H1 (cell line): Measurements from ENCODE around the gene TMEM151B. TPM values are rescaled to one million over a fixed set of nuclear protein-coding genes. Genes with fewer than 3 reads are reported as not detected.
A peak's percentile ranks its signal among the peaks of the same experiment; 100 is the strongest.

Source experiments
- CTCF ChIA-PET: fragments of 300-600 bp; sonication (Branson Sonifier 250); formaldehyde crosslinking; loops from one replicate; lab custom pipeline; 2021; ENCODE audit not compliant: partially characterized antibody; lab: Charles Lee
- POLR2A ChIA-PET: fragments of 300-600 bp; sonication (Branson Sonifier 250); formaldehyde crosslinking; loops from one replicate; lab custom pipeline; 2021; ENCODE audit warnings: inconsistent platforms; ENCODE audit not compliant: partially characterized antibody; lab: Charles Lee
- DNase-seq, 2 experiments: peaks; one replicate each; pipeline versions ENCODE4 v3.0.0 to v3.0.0-alpha.2; 2010 to 2022; ENCODE audit warnings: low spot score in 2 of 2, low read depth in 1 of 2, mixed read lengths in 1 of 2
- FAIRE-seq: peaks from 2 replicates; lab custom pipeline; 2011; peaks lifted over from hg19 to GRCh38; lab: Jason Lieb, UNC
- H2AFZ ChIP-seq: 2 replicates; pipeline ENCODE4 v1.8.1; 2012; ENCODE audit warnings: low read length, inconsistent platforms
- H2AK5ac ChIP-seq: 2 replicates; pipeline ENCODE4 v1.6.1; 2013; ENCODE audit warnings: low read depth, low read length
- H2BK120ac ChIP-seq: replicated peaks from 2 replicates; pipeline ENCODE3; 2013; ENCODE audit warnings: low read depth, low read length, inconsistent platforms
- H2BK12ac ChIP-seq: 2 replicates; pipeline ENCODE4 v1.6.1; 2013; ENCODE audit warnings: low read depth, low read length
- H2BK15ac ChIP-seq: 2 replicates; pipeline ENCODE4 v1.6.1; 2013; ENCODE audit warnings: low read length
- H2BK20ac ChIP-seq: 2 replicates; pipeline ENCODE4 v1.6.1; 2013; ENCODE audit warnings: low read length
- H2BK5ac ChIP-seq: 2 replicates; pipeline ENCODE4 v1.6.1; 2013; ENCODE audit warnings: low read depth, low read length
- H3K14ac ChIP-seq: 2 replicates; pipeline ENCODE4 v1.6.1; 2013; ENCODE audit warnings: inconsistent platforms; ENCODE audit not compliant: insufficient read length
- H3K18ac ChIP-seq: 2 replicates; pipeline ENCODE4 v1.6.1; 2013; ENCODE audit warnings: low read length; ENCODE audit errors: extremely low read depth
- H3K23ac ChIP-seq: 2 replicates; pipeline ENCODE4 v1.6.1; 2013; ENCODE audit warnings: inconsistent platforms; ENCODE audit not compliant: insufficient read length
- H3K23me2 ChIP-seq: 2 replicates; pipeline ENCODE4 v1.6.1; 2013; ENCODE audit warnings: low read depth, low read length
- H3K27ac ChIP-seq: 2 replicates; pipeline ENCODE4 v1.6.1; 2011; ENCODE audit warnings: low read depth, low read length, inconsistent platforms
- H3K27me3 ChIP-seq, 4 experiments: replicated peaks in 1 of 4; 1 replicate in 1 of 4; 2 replicates in 3 of 4; pipeline versions ENCODE4 v1.6.1 to v1.8.1; 2011 to 2013; ENCODE audit warnings: low read length in 3 of 4, mild to moderate bottlenecking in 3 of 4, inconsistent platforms in 2 of 4, mixed read lengths in 2 of 4, moderate library complexity in 1 of 4; ENCODE audit not compliant: control insufficient read depth in 3 of 4, insufficient read depth in 3 of 4; ENCODE audit errors: extremely low read depth in 1 of 4
- H3K36me3 ChIP-seq, 4 experiments: 2 replicates each; pipeline versions ENCODE4 v1.6.1 to v1.8.1; 2011 to 2013; ENCODE audit warnings: mild to moderate bottlenecking in 4 of 4, low read length in 3 of 4, moderate library complexity in 2 of 4, control low read depth in 1 of 4, inconsistent platforms in 1 of 4; ENCODE audit not compliant: insufficient read depth in 4 of 4, control insufficient read depth in 2 of 4
- H3K4ac ChIP-seq: replicated peaks from 2 replicates; pipeline ENCODE3; 2013; ENCODE audit warnings: low read length, low read depth, mixed read lengths, inconsistent platforms; ENCODE audit not compliant: insufficient read length
- H3K4me1 ChIP-seq, 4 experiments: replicated peaks in 1 of 4; 1 replicate in 1 of 4; 2 replicates in 3 of 4; pipeline versions ENCODE4 v1.6.1 to v1.8.1; 2011 to 2013; ENCODE audit warnings: low read length in 3 of 4, inconsistent platforms in 2 of 4, mixed read lengths in 1 of 4; ENCODE audit not compliant: insufficient read depth in 4 of 4, control insufficient read depth in 3 of 4
- H3K4me2 ChIP-seq, 2 experiments: 2 replicates each; pipeline versions ENCODE4 v1.6.1 to v1.8.1; 2011 to 2013; ENCODE audit warnings: low read depth in 2 of 2, low read length in 2 of 2, control low read depth in 1 of 2, inconsistent platforms in 1 of 2, mild to moderate bottlenecking in 1 of 2; ENCODE audit not compliant: insufficient read depth in 1 of 2
- H3K4me3 ChIP-seq, 4 experiments: fragments of 200-600, 300-600 bp in 1 of 4; sonication (generic), shearing (Covaris generic), sonication (Bioruptor Twin) in 1 of 4; 2 replicates each; pipeline versions ENCODE4 v1.5.1 to v1.8.1; 2011 to 2016; ENCODE audit warnings: low read length in 4 of 4, low read depth in 3 of 4, control low read depth in 2 of 4, inconsistent platforms in 2 of 4, mild to moderate bottlenecking in 2 of 4, mixed read lengths in 1 of 4, moderate library complexity in 1 of 4; ENCODE audit not compliant: insufficient read depth in 2 of 4; ENCODE audit errors: extremely low read depth in 1 of 4
- H3K56ac ChIP-seq: replicated peaks from 2 replicates; pipeline ENCODE3; 2013; ENCODE audit warnings: low read depth, mild to moderate bottlenecking, mixed read lengths, low read length, inconsistent platforms; ENCODE audit not compliant: insufficient read length
- H3K79me1 ChIP-seq: 2 replicates; pipeline ENCODE4 v1.6.1; 2013; ENCODE audit warnings: low read depth, low read length, control low read depth
- H3K79me2 ChIP-seq, 2 experiments: 2 replicates each; pipeline versions ENCODE4 v1.6.1 to v1.8.1; 2012 to 2013; ENCODE audit warnings: low read length in 2 of 2, mild to moderate bottlenecking in 2 of 2, inconsistent platforms in 1 of 2; ENCODE audit not compliant: insufficient read depth in 2 of 2, control insufficient read depth in 1 of 2
- H3K9ac ChIP-seq, 4 experiments: replicated peaks in 1 of 4; 1 replicate in 1 of 4; 2 replicates in 3 of 4; pipeline versions ENCODE4 v1.6.1 to v1.8.1; 2011 to 2013; ENCODE audit warnings: low read depth in 3 of 4, low read length in 3 of 4, control low read depth in 2 of 4, mild to moderate bottlenecking in 2 of 4, moderate library complexity in 2 of 4, inconsistent platforms in 1 of 4; ENCODE audit errors: extremely low read depth in 1 of 4
- H3K9me3 ChIP-seq, 2 experiments: 2 replicates each; pipeline versions ENCODE4 v1.6.1 to v1.8.1; 2012 to 2013; ENCODE audit warnings: mild to moderate bottlenecking in 2 of 2, moderate library complexity in 2 of 2, control low read depth in 1 of 2, inconsistent platforms in 1 of 2, low read depth in 1 of 2, low read length in 1 of 2, mixed read lengths in 1 of 2; ENCODE audit not compliant: insufficient read depth in 2 of 2
- H4K20me1 ChIP-seq, 2 experiments: replicated peaks in 1 of 2; 2 replicates each; pipeline versions ENCODE3 to v1.8.1; 2011 to 2013; ENCODE audit warnings: inconsistent platforms in 2 of 2, low read length in 2 of 2, mild to moderate bottlenecking in 1 of 2; ENCODE audit not compliant: insufficient read depth in 2 of 2, control insufficient read depth in 1 of 2
- H4K5ac ChIP-seq: 2 replicates; pipeline ENCODE4 v1.6.1; 2013; ENCODE audit warnings: low read length, low read depth, mixed read lengths, inconsistent platforms; ENCODE audit not compliant: insufficient read length
- H4K8ac ChIP-seq: 2 replicates; pipeline ENCODE4 v1.8.0; 2013; ENCODE audit warnings: mild to moderate bottlenecking, moderate library complexity, low read length, inconsistent platforms; ENCODE audit not compliant: insufficient read depth; ENCODE audit errors: extremely low read depth
- H4K91ac ChIP-seq: replicated peaks from 2 replicates; pipeline ENCODE3; 2013; ENCODE audit warnings: low read length, mixed read lengths, inconsistent platforms; ENCODE audit not compliant: insufficient read length
- ATF2 ChIP-seq: IDR thresholded peaks from 2 replicates; pipeline ENCODE4 v1.6.1; 2012; ENCODE audit warnings: low read length, inconsistent platforms
- MAX ChIP-seq: IDR thresholded peaks from 2 replicates; pipeline ENCODE4 v1.6.1; 2012; ENCODE audit warnings: inconsistent platforms
- RAD21 ChIP-seq, 2 experiments: IDR thresholded peaks in 1 of 2; conservative IDR thresholded peaks in 1 of 2; 2 replicates each; pipeline ENCODE4 v1.6.1; 2011; ENCODE audit warnings: low read depth in 2 of 2, low read length in 2 of 2, improper control_type of control experiment in 1 of 2, inconsistent platforms in 1 of 2, mild to moderate bottlenecking in 1 of 2, moderate library complexity in 1 of 2
- RFX5 ChIP-seq: IDR thresholded peaks from 2 replicates; pipeline ENCODE4 v1.6.1; 2011; ENCODE audit warnings: low read depth, low read length, improper control_type of control experiment, borderline replicate concordance
- WGBS, 2 experiments: shearing (Covaris generic) in 1 of 2; methylation state at CpG; one replicate each; pipeline versions ENCODE4 v1.1.6 to v1.1.7; 2013 to 2015; ENCODE audit warnings: low lambda C conversion rate in 2 of 2, mixed read lengths in 2 of 2, inconsistent platforms in 1 of 2, low coverage in 1 of 2, missing lambda C conversion rate in 1 of 2; ENCODE audit not compliant: insufficient replicate concordance in 2 of 2, insufficient coverage in 1 of 2, insufficient read length in 1 of 2; ENCODE audit errors: extremely low coverage in 1 of 2, missing lambda C conversion rate in 1 of 2; 5-methylcytosine and 5-hydroxymethylcytosine counted together
- polyA plus RNA-seq, 7 experiments: library from polyadenylated mRNA; depleted of rRNA in 3 of 7; stranded (reverse) in 5 of 7; unstranded in 2 of 7; fragments of >200 nt in 5 of 7; fragments of 200-250 nt in 2 of 7; gene quantifications; 1 replicate in 5 of 7; 2 replicates in 1 of 7; 4 replicates in 1 of 7; pipeline versions ENCODE4 v1.2.1 to v1.2.3, GENCODE V29; 2011 to 2013; ENCODE audit warnings: missing spikeins in 2 of 7, mixed read lengths in 2 of 7
- total RNA-seq: library from RNA; stranded (reverse); fragmentation: NEBNext Ultra II Directional; extraction: Animal tissue kit (Norgen Biotek cat#: 25700); gene quantifications from 2 replicates; pipeline ENCODE4 v1.2.1, GENCODE V29; 2021

Gene TMEM151B
- total and polyA plus RNA-seq, 2 of the 8 experiments (the other 6 are each of a cell fraction or from before 2014, with no cell fraction given), result 8.0 to 15.5 TPM

GRCh38 chr6:44286285-44286565 lies 16.0 kb downstream of the TMEM151B start:
- Histone ChIP-seq H3K27me3 (peaks cover 0 to 4% (median 1%) of the 10 kb centered on the region in 4 experiments; a peak in 3 of 7 replicates), H2BK20ac (no peak overlapping the region), H2BK12ac (no peak overlapping the region), H3K4me1 (no peaks in the 10 kb centered on the region), H3K27ac (no peak overlapping the region), H2BK120ac (no peak overlapping the region), H3K36me3 (no peaks in the 10 kb centered on the region), H3K79me1 (no peaks in the 10 kb centered on the region), H3K79me2 (no peaks in the 10 kb centered on the region), H3K23ac (no peak overlapping the region), H2BK15ac (no peak overlapping the region), H3K9me3 (no peaks in the 10 kb centered on the region), H4K5ac (no peak overlapping the region), H4K8ac (no peak overlapping the region), H2AFZ (no peak overlapping the region), H4K20me1 (no peaks in the 10 kb centered on the region), H3K56ac (no peak overlapping the region), H3K4ac (no peak overlapping the region), H3K23me2 (no peaks in the 10 kb centered on the region), H3K4me3 (no peak overlapping the region), H3K4me2 (no peak overlapping the region), H2BK5ac (no peak overlapping the region), H4K91ac (no peak overlapping the region), H2AK5ac (no peak overlapping the region), H3K14ac (no peak overlapping the region), H3K9ac (no peak overlapping the region), H3K18ac (no peak overlapping the region)
- POLR2A ChIA-PET, result interaction anchor here (0.5 to 5.1 kb wide), 5 partner anchors 11 to 80 kb away, joined by 3 to 48 read pairs (median 3); no protein-coding TSS in a partner anchor
- TF ChIP-seq MAX, result 0 out of 2 replicates have a peak, but pooled peaks have one; percentile 22
- no peak for TF ChIP-seq RFX5
- no peak for TF ChIP-seq RAD21 (IDR thresholded peaks at IDR 0.05 in 1 of 2, conservative IDR thresholded peaks at IDR 0.05 in 1 of 2; ENCODE audit: low read depth in 2 of 2, low read length in 2 of 2)
- no peak for TF ChIP-seq ATF2
- 96% methylated on average over 12 of the region's 12 CpGs; no CpG with 5 or more reads in 1 of the 2 experiments for WGBS, 2 experiments
- CTCF ChIA-PET, result interaction anchor here (1.3 to 4.7 kb wide), 4 partner anchors 9 to 57 kb away, joined by 4 to 29 read pairs (median 18); partner anchors contain the start of gene SPATS1
- FAIRE-seq, result no peak
- DNase-seq, result no peak
